ENCODE data around the gene FOXJ3. TPM values are rescaled to one million over a fixed set of nuclear protein-coding genes. Genes with fewer than 3 reads are reported as not detected.

FOXJ3 gene
- total and polyA plus RNA-seq, 3 experiments from 2014 or later: 35.7 to 48.3 (median 48.0) TPM

- no peaks in the 10 kb centered on the region for H3K4me1 ChIP-seq (ENCODE audit: insufficient read depth, low read length)
- POLR2A ChIA-PET: no interaction called here
Measured at GRCh38 chr1:42179900-42180329, 155.1 kb downstream of the FOXJ3 start.

GRCh38 chr1:42179275-42179674 lies 155.8 kb downstream of the FOXJ3 start:
- no peaks in the 10 kb centered on the region for H3K4me1 ChIP-seq (ENCODE audit: insufficient read depth, low read length)
- Mint-ChIP-seq H3K27me3 (no peaks in the 10 kb centered on the region), H3K4me3 (no peak overlapping the region), H3K36me3 (peaks cover 0 to 65% (median 5%) of the 10 kb centered on the region in 3 donors), H3K9me3 (no peaks in the 10 kb centered on the region), H3K4me1 (peaks cover 0 to under 1% (median 0%) of the 10 kb centered on the region in 3 donors), H3K27ac (no peak overlapping the region)
- DNase-seq: no peak
- H3K27me3 ChIP-seq (ENCODE audit: insufficient read depth, low read length, poor library complexity, severe bottlenecking): no peaks in the 10 kb centered on the region
- no peak overlapping the region for H3K4me3 ChIP-seq (ENCODE audit: low read length)
- H3K9me3 ChIP-seq (ENCODE audit: low read length): no peaks in the 10 kb centered on the region
- CTCF ChIA-PET: no interaction called here
- H3K36me3 ChIP-seq (ENCODE audit: insufficient read depth, low read length): peaks cover 21% of the 10 kb centered on the region
- no peak overlapping the region for H3K27ac ChIP-seq (ENCODE audit: low read depth, low read length)
- POLR2A ChIA-PET: no interaction called here

More at GRCh38 chr1:42179900-42180329, 155.1 kb downstream of the FOXJ3 start:
- Mint-ChIP-seq H3K27ac (peak overlapping the region in 3 of 8 donors; percentile 28 to 61 (median 29)), H3K9me3 (no peaks in the 10 kb centered on the region), H3K4me3 (no peak overlapping the region), H3K36me3 (peaks cover 0 to 71% (median 8%) of the 10 kb centered on the region in 3 donors), H3K27me3 (no peaks in the 10 kb centered on the region), H3K4me1 (peaks cover 0 to 4% (median 0%) of the 10 kb centered on the region in 3 donors)
- no peak overlapping the region for H3K4me3 ChIP-seq (ENCODE audit: low read length)
- no peaks in the 10 kb centered on the region for H3K27me3 ChIP-seq (ENCODE audit: insufficient read depth, low read length, poor library complexity, severe bottlenecking)
- CTCF ChIA-PET: no interaction called here
- H3K36me3 ChIP-seq (ENCODE audit: insufficient read depth, low read length): peaks cover 21% of the 10 kb centered on the region
- no peak for DNase-seq
- no peak overlapping the region for H3K27ac ChIP-seq (ENCODE audit: low read depth, low read length)
- H3K9me3 ChIP-seq (ENCODE audit: low read length): no peaks in the 10 kb centered on the region

- peaks cover 21% of the 10 kb centered on the region for H3K36me3 ChIP-seq (ENCODE audit: insufficient read depth, low read length)
- Mint-ChIP-seq H3K4me3 (no peak overlapping the region), H3K36me3 (peaks cover 0 to 56% (median 5%) of the 10 kb centered on the region in 3 donors), H3K27me3 (no peaks in the 10 kb centered on the region), H3K4me1 (peaks cover 0 to 2% (median 0%) of the 10 kb centered on the region in 3 donors), H3K27ac (peak overlapping the region in 2 of 8 donors; percentile 21 to 47), H3K9me3 (no peaks in the 10 kb centered on the region)
- H3K9me3 ChIP-seq (ENCODE audit: low read length): no peaks in the 10 kb centered on the region
- no peaks in the 10 kb centered on the region for H3K4me1 ChIP-seq (ENCODE audit: insufficient read depth, low read length)
- DNase-seq: no peak
- no peaks in the 10 kb centered on the region for H3K27me3 ChIP-seq (ENCODE audit: insufficient read depth, low read length, poor library complexity, severe bottlenecking)
- H3K27ac ChIP-seq (ENCODE audit: low read depth, low read length): no peak overlapping the region
- H3K4me3 ChIP-seq (ENCODE audit: low read length): no peak overlapping the region
- CTCF ChIA-PET: no interaction called here
- POLR2A ChIA-PET: no interaction called here
Measured at GRCh38 chr1:42178249-42178648, 156.8 kb downstream of the FOXJ3 start.

DNA sequence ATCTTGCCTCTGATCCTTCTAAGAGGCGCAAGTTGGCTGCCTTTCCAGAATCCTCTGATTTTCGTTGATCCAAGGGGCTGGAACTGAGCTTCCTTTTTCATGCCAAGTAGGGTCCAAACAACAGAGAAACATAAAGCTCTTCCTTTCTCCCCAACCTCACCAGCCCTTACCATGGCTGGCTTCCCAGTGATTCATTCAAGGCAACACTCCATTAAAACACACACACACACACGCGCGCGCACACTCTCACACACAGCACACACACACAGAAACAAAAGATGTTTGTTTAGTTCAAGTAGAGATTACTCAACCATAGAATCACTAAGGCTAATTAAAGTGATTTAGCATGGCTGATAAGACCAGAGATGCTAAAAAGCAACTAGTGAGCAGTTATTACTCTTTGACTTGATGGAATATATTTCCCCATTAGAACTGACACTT lies 157.5 kb downstream of the FOXJ3 start:
- Mint-ChIP-seq H3K9me3 (no peaks in the 10 kb centered on the region), H3K4me3 (no peak overlapping the region), H3K27ac (peak overlapping the region in 3 of 8 donors; percentile 17 to 42 (median 17)), H3K36me3 (peaks cover 0 to 52% (median 5%) of the 10 kb centered on the region in 3 donors), H3K27me3 (no peaks in the 10 kb centered on the region), H3K4me1 (peaks cover 0 to 2% (median 0%) of the 10 kb centered on the region in 3 donors)
- Histone ChIP-seq H3K27me3 (ENCODE audit: insufficient read depth, low read length, poor library complexity, severe bottlenecking) (no peaks in the 10 kb centered on the region), H3K9me3 (ENCODE audit: low read length) (no peaks in the 10 kb centered on the region), H3K27ac (ENCODE audit: low read depth, low read length) (no peak overlapping the region), H3K36me3 (ENCODE audit: insufficient read depth, low read length) (peaks cover 21% of the 10 kb centered on the region), H3K4me3 (ENCODE audit: low read length) (no peak overlapping the region), H3K4me1 (ENCODE audit: insufficient read depth, low read length) (no peaks in the 10 kb centered on the region)
- CTCF ChIA-PET: no interaction called here
- no peak for DNase-seq
- POLR2A ChIA-PET: interaction anchor here (0.7 kb wide), 1 partner anchor 629 kb away, joined by 4 read pairs; no protein-coding TSS in a partner anchor

- peak overlapping the region in 3 of 8 donors; percentile 21 to 25 (median 24) for H3K27ac Mint-ChIP-seq
- peak in 1 of 5 donors; percentile 21 for DNase-seq
- Histone ChIP-seq H3K9me3 (ENCODE audit: low read length) (no peaks in the 10 kb centered on the region), H3K27me3 (ENCODE audit: insufficient read depth, low read length, poor library complexity, severe bottlenecking) (no peaks in the 10 kb centered on the region), H3K36me3 (ENCODE audit: insufficient read depth, low read length) (peaks cover 17% of the 10 kb centered on the region), H3K27ac (ENCODE audit: low read depth, low read length) (no peak overlapping the region), H3K4me1 (ENCODE audit: insufficient read depth, low read length) (no peaks in the 10 kb centered on the region), H3K4me3 (ENCODE audit: low read length) (no peak overlapping the region)
- H3K9me3 Mint-ChIP-seq: no peaks in the 10 kb centered on the region
- H3K4me3 Mint-ChIP-seq: no peak overlapping the region
- CTCF ChIA-PET: no interaction called here
- H3K36me3 Mint-ChIP-seq: peaks cover 0 to 48% (median 5%) of the 10 kb centered on the region in 3 donors
- POLR2A ChIA-PET: interaction anchor here (0.7 kb wide), 1 partner anchor 629 kb away, joined by 4 read pairs; no protein-coding TSS in a partner anchor
- H3K27me3 Mint-ChIP-seq: no peaks in the 10 kb centered on the region
- H3K4me1 Mint-ChIP-seq: peaks cover 0 to 2% (median 0%) of the 10 kb centered on the region in 3 donors
Measured at GRCh38 chr1:42176902-42177519, 158.0 kb downstream of the FOXJ3 start.

DNA sequence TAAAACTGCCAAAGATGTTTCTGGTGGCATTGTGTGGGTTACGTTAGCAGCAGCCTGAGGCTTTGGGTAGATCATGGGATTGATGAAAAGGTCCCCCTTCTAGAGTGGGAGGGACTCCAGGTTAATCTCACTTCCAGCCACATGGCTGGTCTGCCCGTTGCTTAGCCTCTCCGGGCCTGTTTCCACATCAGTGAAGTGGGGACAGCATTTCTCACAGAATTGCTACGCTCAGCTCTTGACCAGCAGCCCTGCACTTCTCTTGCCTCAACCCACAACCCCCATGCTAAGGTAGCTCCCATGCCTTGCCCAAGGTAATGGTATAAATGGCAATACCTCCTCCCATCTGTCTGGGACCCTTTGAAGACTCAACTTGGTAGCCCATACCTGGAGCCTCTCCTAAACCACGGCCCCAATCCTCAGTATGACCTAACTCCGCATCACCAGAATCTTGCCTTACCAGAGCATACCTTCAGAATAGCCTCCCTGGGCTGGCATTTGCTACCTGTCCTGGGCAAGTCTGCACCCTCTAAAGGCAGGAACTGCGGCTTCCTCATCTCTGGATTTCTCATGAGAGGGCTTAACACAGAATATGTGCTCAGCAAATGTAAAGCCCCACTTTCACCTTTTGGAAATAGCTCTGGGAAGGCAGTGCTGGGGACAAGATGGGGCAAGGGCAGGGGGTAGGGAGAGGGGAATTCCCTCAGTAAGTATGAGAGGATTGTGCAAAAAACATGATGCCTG lies 159.6 kb downstream of the FOXJ3 start:
- Histone ChIP-seq H3K27ac (ENCODE audit: low read depth, low read length) (no peak overlapping the region), H3K36me3 (ENCODE audit: insufficient read depth, low read length) (peaks cover 11% of the 10 kb centered on the region), H3K4me3 (ENCODE audit: low read length) (no peak overlapping the region), H3K9me3 (ENCODE audit: low read length) (no peaks in the 10 kb centered on the region), H3K27me3 (ENCODE audit: insufficient read depth, low read length, poor library complexity, severe bottlenecking) (no peaks in the 10 kb centered on the region), H3K4me1 (ENCODE audit: insufficient read depth, low read length) (no peaks in the 10 kb centered on the region)
- peaks cover 0 to 2% (median 0%) of the 10 kb centered on the region in 3 donors for H3K4me1 Mint-ChIP-seq
- POLR2A ChIA-PET: no interaction called here
- CTCF ChIA-PET: interaction anchor here (1.1 to 2.2 kb wide), 2 partner anchors 13 to 602 kb away, joined by 3 to 5 read pairs; no protein-coding TSS in a partner anchor
- peak overlapping the region in 5 of 8 donors; percentile 8 to 51 (median 22) for H3K27ac Mint-ChIP-seq
- DNase-seq: no peak
- peaks cover 0 to 3% of the 10 kb centered on the region in 2 donors for H3K27me3 Mint-ChIP-seq
- no peak overlapping the region for H3K4me3 Mint-ChIP-seq
- no peaks in the 10 kb centered on the region for H3K9me3 Mint-ChIP-seq
- peaks cover 0 to 33% (median 3%) of the 10 kb centered on the region in 3 donors for H3K36me3 Mint-ChIP-seq

GRCh38 chr1:42173961-42174735 lies 160.9 kb downstream of the FOXJ3 start:
- DNase-seq: no peak
- Histone ChIP-seq H3K27ac (ENCODE audit: low read depth, low read length) (no peak overlapping the region), H3K36me3 (ENCODE audit: insufficient read depth, low read length) (peaks cover under 1% of the 10 kb centered on the region), H3K4me1 (ENCODE audit: insufficient read depth, low read length) (no peaks in the 10 kb centered on the region), H3K4me3 (ENCODE audit: low read length) (no peak overlapping the region), H3K9me3 (ENCODE audit: low read length) (no peaks in the 10 kb centered on the region), H3K27me3 (ENCODE audit: insufficient read depth, low read length, poor library complexity, severe bottlenecking) (no peaks in the 10 kb centered on the region)
- CTCF ChIA-PET: interaction anchor here (0.7 to 2.2 kb wide), 40 partner anchors 10 to 680 kb away, joined by 3 to 17 read pairs (median 4); partner anchors contain the start of gene GUCA2A
- H3K4me1 Mint-ChIP-seq: peaks cover 0 to 2% (median 0%) of the 10 kb centered on the region in 3 donors
- H3K27ac Mint-ChIP-seq: peak overlapping the region in 3 of 8 donors; percentile 8 to 72 (median 51)
- H3K27me3 Mint-ChIP-seq: peaks cover 3 to 4% of the 10 kb centered on the region in 2 donors
- H3K9me3 Mint-ChIP-seq: no peaks in the 10 kb centered on the region
- POLR2A ChIA-PET: interaction anchor here (0.5 kb wide), 2 partner anchors 281 to 480 kb away, joined by 3 to 5 read pairs; no protein-coding TSS in a partner anchor
- peaks cover 0 to 21% (median 3%) of the 10 kb centered on the region in 3 donors for H3K36me3 Mint-ChIP-seq
- H3K4me3 Mint-ChIP-seq: no peak overlapping the region

All from CD8-positive, alpha-beta memory T cell (primary cell).